Measurements from ENCODE around the gene PARVB.

The PARVB gene

GRCh38 chr22:44024288-44024921, at the start of gene PARVB:
Gene PARVB (plus strand): TSS chr22:44024302. CDS start chr22:44024340, 38 bp downstream.
- peak; percentile 36 for DNase-seq (ENCODE audit: low spot score)

- no peak for DNase-seq (ENCODE audit: low spot score)
Measured at GRCh38 chr22:43975041-43975440, 49.1 kb upstream of the PARVB start.

- no peak for DNase-seq (ENCODE audit: low spot score)
Measured at GRCh38 chr22:43976861-43977795, 47.0 kb upstream of the PARVB start.

- no peak for DNase-seq (ENCODE audit: low spot score)
Measured at GRCh38 chr22:43978558-43978957, 45.5 kb upstream of the PARVB start.

GRCh38 chr22:43980579-43980978, 43.5 kb upstream of the PARVB start:
- DNase-seq (ENCODE audit: low spot score): no peak

GRCh38 chr22:43980996-43981395, 43.1 kb upstream of the PARVB start:
- DNase-seq (ENCODE audit: low spot score): no peak

GRCh38 chr22:43983808-43984207, 40.3 kb upstream of the PARVB start:
- DNase-seq (ENCODE audit: low spot score): no peak

- no peak for DNase-seq (ENCODE audit: low spot score)
Measured at GRCh38 chr22:43985532-43985931, 38.6 kb upstream of the PARVB start.

- DNase-seq (ENCODE audit: low spot score): no peak
Measured at GRCh38 chr22:43988116-43988820, 35.8 kb upstream of the PARVB start.

GRCh38 chr22:43988960-43989359, 35.1 kb upstream of the PARVB start:
- no peak for DNase-seq (ENCODE audit: low spot score)

GRCh38 chr22:43990044-43990443, 34.1 kb upstream of the PARVB start:
- DNase-seq (ENCODE audit: low spot score): no peak

GRCh38 chr22:43991316-43992020, 32.6 kb upstream of the PARVB start:
- no peak for DNase-seq (ENCODE audit: low spot score)

- DNase-seq (ENCODE audit: low spot score): no peak
Measured at GRCh38 chr22:43992331-43992821, 31.7 kb upstream of the PARVB start.

- DNase-seq (ENCODE audit: low spot score): peak; percentile 73
Measured at GRCh38 chr22:43993072-43993760, 30.9 kb upstream of the PARVB start.

- no peak for DNase-seq (ENCODE audit: low spot score)
Measured at GRCh38 chr22:43994006-43994405, 30.1 kb upstream of the PARVB start.

- no peak for DNase-seq (ENCODE audit: low spot score)
Measured at GRCh38 chr22:43994416-43994815, 29.7 kb upstream of the PARVB start.

GRCh38 chr22:43995057-43995685, 28.9 kb upstream of the PARVB start:
- DNase-seq (ENCODE audit: low spot score): no peak

- DNase-seq (ENCODE audit: low spot score): no peak
Measured at GRCh38 chr22:43995798-43996169, 28.3 kb upstream of the PARVB start.

GRCh38 chr22:43996170-43996980, 27.7 kb upstream of the PARVB start:
- no peak for DNase-seq (ENCODE audit: low spot score)

- no peak for DNase-seq (ENCODE audit: low spot score)
Measured at GRCh38 chr22:43996981-43997265, 27.2 kb upstream of the PARVB start.

Data from HuH-7 (cell line).